ENCODE data around the gene TWF2. TPM values are rescaled to one million over a fixed set of nuclear protein-coding genes. Genes with fewer than 3 reads are reported as not detected.

Gene TWF2
- total RNA-seq, 2 donors from 2014 or later = 52.2 to 69.2 TPM

- no peak overlapping the region for H3K27ac ChIP-seq
- no peak for TF ChIP-seq CTCF (IDR thresholded peaks at IDR 0.05)
- ATAC-seq (ENCODE audit: insufficient number of reproducible peaks, low FRiP score, low read depth) = no peak
- no peak overlapping the region for H3K4me3 ChIP-seq
- DNase-seq (ENCODE audit: low spot score) = no peak
- peaks cover 0 to 12% of the 10 kb centered on the region in 2 donors for H3K4me1 ChIP-seq (ENCODE audit: control insufficient read depth in 1 of 2, low read depth in 2 of 2)
- H3K9me3 ChIP-seq = no peaks in the 10 kb centered on the region
- H3K27me3 ChIP-seq (replicated peaks; ENCODE audit: insufficient read depth) = no peaks in the 10 kb centered on the region
- H3K36me3 ChIP-seq = no peaks in the 10 kb centered on the region
Measured at GRCh38 chr3:52185311-52185710, 53.6 kb downstream of the TWF2 start.

- no peak for TF ChIP-seq CTCF (IDR thresholded peaks at IDR 0.05)
- no peaks in the 10 kb centered on the region for H3K36me3 ChIP-seq
- no peaks in the 10 kb centered on the region for H3K27me3 ChIP-seq (replicated peaks; ENCODE audit: insufficient read depth)
- H3K9me3 ChIP-seq = no peaks in the 10 kb centered on the region
- no peak overlapping the region for H3K4me3 ChIP-seq
- ATAC-seq (ENCODE audit: insufficient number of reproducible peaks, low FRiP score, low read depth) (no peak), DNase-seq (ENCODE audit: low spot score) (no peak)
- H3K4me1 ChIP-seq (ENCODE audit: control insufficient read depth in 1 of 2, low read depth in 2 of 2) = peaks cover 0 to 6% of the 10 kb centered on the region in 2 donors
- H3K27ac ChIP-seq = no peak overlapping the region
Measured at GRCh38 chr3:52184690-52185089, 54.3 kb downstream of the TWF2 start.

- TF ChIP-seq CTCF (IDR thresholded peaks at IDR 0.05) = no peak
- Histone ChIP-seq H3K4me3 (no peak overlapping the region), H3K27ac (no peak overlapping the region), H3K36me3 (no peaks in the 10 kb centered on the region), H3K4me1 (ENCODE audit: control insufficient read depth in 1 of 2, low read depth in 2 of 2) (no peaks in the 10 kb centered on the region), H3K27me3 (replicated peaks; ENCODE audit: insufficient read depth) (no peaks in the 10 kb centered on the region), H3K9me3 (no peaks in the 10 kb centered on the region)
- no peak for ATAC-seq (ENCODE audit: insufficient number of reproducible peaks, low FRiP score, low read depth)
- DNase-seq (ENCODE audit: low spot score) = no peak
Measured at GRCh38 chr3:52183786-52184445, 55.0 kb downstream of the TWF2 start.

GRCh38 chr3:52182691-52183090, 56.3 kb downstream of the TWF2 start:
- no peak for DNase-seq (ENCODE audit: low spot score)
- no peaks in the 10 kb centered on the region for H3K36me3 ChIP-seq
- TF ChIP-seq CTCF (IDR thresholded peaks at IDR 0.05) = no peak
- H3K4me1 ChIP-seq (ENCODE audit: control insufficient read depth in 1 of 2, low read depth in 2 of 2) = no peaks in the 10 kb centered on the region
- no peaks in the 10 kb centered on the region for H3K27me3 ChIP-seq (replicated peaks; ENCODE audit: insufficient read depth)
- no peak overlapping the region for H3K4me3 ChIP-seq
- ATAC-seq (ENCODE audit: insufficient number of reproducible peaks, low FRiP score, low read depth) = no peak
- H3K9me3 ChIP-seq = no peaks in the 10 kb centered on the region
- H3K27ac ChIP-seq = no peak overlapping the region

- Histone ChIP-seq H3K4me1 (ENCODE audit: control insufficient read depth in 1 of 2, low read depth in 2 of 2) (peaks cover 0 to under 1% of the 10 kb centered on the region in 2 donors), H3K27me3 (replicated peaks; ENCODE audit: insufficient read depth) (no peaks in the 10 kb centered on the region), H3K9me3 (no peaks in the 10 kb centered on the region), H3K27ac (no peak overlapping the region), H3K36me3 (no peaks in the 10 kb centered on the region), H3K4me3 (no peak overlapping the region)
- TF ChIP-seq CTCF (IDR thresholded peaks at IDR 0.05) = no peak
- no peak for ATAC-seq (ENCODE audit: insufficient number of reproducible peaks, low FRiP score, low read depth)
- no peak for DNase-seq (ENCODE audit: low spot score)
Measured at GRCh38 chr3:52182196-52182595, 56.8 kb downstream of the TWF2 start.
